NT2/D1 (cell line): ENCODE data around the gene MPP2.

Source experiments
- YY1 ChIP-seq: IDR thresholded peaks from 2 replicates; pipeline ENCODE4 v1.6.1; 2011; ENCODE audit not compliant: insufficient read length, insufficient read depth
- ZNF274 ChIP-seq: IDR thresholded peaks from 2 replicates; pipeline ENCODE4 v1.6.1; 2011; ENCODE audit warnings: mild to moderate bottlenecking, low read depth, low read length

DNA sequence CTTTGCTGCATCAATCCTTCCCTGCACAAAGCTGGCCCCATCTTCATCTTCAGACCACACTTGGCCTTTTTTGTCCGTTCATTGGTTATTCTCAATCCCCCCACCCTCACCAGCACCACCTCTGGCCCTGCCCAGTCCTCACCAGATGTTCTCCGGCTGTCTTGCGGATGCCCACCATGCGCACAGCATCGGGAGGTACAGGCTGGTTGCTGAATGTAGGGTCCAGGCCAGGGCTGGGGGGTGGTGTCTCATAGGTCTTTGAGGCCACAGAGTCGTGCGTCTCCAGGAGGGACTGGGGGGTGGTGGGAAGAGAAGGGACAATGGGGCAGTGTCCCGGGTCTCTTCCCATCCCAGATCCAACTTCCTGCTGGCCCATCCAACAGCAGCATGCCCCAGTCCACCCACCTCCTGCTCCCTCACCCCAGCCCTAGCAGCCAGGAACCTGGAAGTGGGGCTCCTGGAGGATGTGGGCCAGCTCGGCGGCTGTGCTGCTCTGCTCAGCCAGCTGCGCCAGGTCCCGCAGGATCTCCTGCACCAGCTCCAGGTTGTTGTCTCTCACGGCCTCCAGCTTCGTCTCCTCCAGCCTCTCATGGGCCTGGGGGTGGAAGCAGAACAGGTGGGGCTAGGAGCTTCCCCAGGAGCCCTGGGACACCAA lies 24.4 kb downstream of the MPP2 start:
- TF ChIP-seq ZNF274 (no peak), YY1 (no peak)
